GM19395 (cell line): ENCODE measurements around the gene MYO9B.

Experiments
- ATAC-seq: cut with Tn5 transposase; IDR thresholded peaks from one replicate; pipeline ENCODE4 v1.9.1; 2021; ENCODE audit warnings: mild to moderate bottlenecking, moderate library complexity; ENCODE audit not compliant: unreplicated experiment

MYO9B gene

GRCh38 chr19:17206736-17207581 is 131.4 kb downstream of the MYO9B start:
- no peak for ATAC-seq

- no peak for ATAC-seq
These were observed 133.8 kb downstream of the MYO9B start for GRCh38 chr19:17209126-17210036.

GRCh38 chr19:17210296-17210695 is 134.7 kb downstream of the MYO9B start:
- no peak for ATAC-seq

GRCh38 chr19:17211547-17212446 is 136.2 kb downstream of the MYO9B start:
- no peak for ATAC-seq

GRCh38 chr19:17213334-17213733 is 137.8 kb downstream of the MYO9B start:
- ATAC-seq, result no peak

- ATAC-seq, result no peak
These were observed 139.0 kb downstream of the MYO9B start for GRCh38 chr19:17214508-17215126.

- ATAC-seq, result peak; percentile 79
These were observed 139.8 kb downstream of the MYO9B start, which contains the start of gene USE1 for GRCh38 chr19:17215127-17215971. TSS of gene USE1 (plus strand) at chr19:17215357. CDS start at chr19:17215406, 49 bp downstream.

GRCh38 chr19:17216058-17216670 is 140.6 kb downstream of the MYO9B start:
- no peak for ATAC-seq

GRCh38 chr19:17219286-17219685 is 143.7 kb downstream of the MYO9B start:
- ATAC-seq, result no peak

GRCh38 chr19:17220207-17220758 is 144.7 kb downstream of the MYO9B start:
- ATAC-seq, result no peak

GRCh38 chr19:17225053-17225452 is 149.5 kb downstream of the MYO9B start:
- ATAC-seq, result no peak

- ATAC-seq, result peak; percentile 89
These were observed 150.7 kb downstream of the MYO9B start, which contains the start of gene OCEL1 for GRCh38 chr19:17226002-17226933. TSS of gene OCEL1 (plus strand) at chr19:17226226. CDS start at chr19:17226248, 22 bp downstream.

GRCh38 chr19:17227798-17228367 is 152.3 kb downstream of the MYO9B start:
- no peak for ATAC-seq

- ATAC-seq, result no peak
These were observed 154.3 kb downstream of the MYO9B start for GRCh38 chr19:17229890-17230289.

- ATAC-seq, result no peak
These were observed 156.7 kb downstream of the MYO9B start for GRCh38 chr19:17232258-17232657.

- ATAC-seq, result peak; percentile 39
These were observed 159.3 kb downstream of the MYO9B start for GRCh38 chr19:17234911-17235299.
